HEK293 (cell line): ENCODE data around the gene PPHLN1.

Experiments used
- CTCF ChIP-seq: fragments of 450-650 bp; formaldehyde crosslinking; IDR thresholded peaks from 2 replicates; pipeline ENCODE4 v1.5.1; 2016; ENCODE audit warnings: missing biosample characterization, missing genetic modification characterization
- REST ChIP-seq: fragments of 450-650 bp; formaldehyde crosslinking; IDR thresholded peaks from 2 replicates; pipeline ENCODE4 v1.5.1; 2016; ENCODE audit warnings: missing biosample characterization, missing genetic modification characterization
- SALL2 ChIP-seq: fragments of 450-650 bp; formaldehyde crosslinking; IDR thresholded peaks from 2 replicates; pipeline ENCODE4 v1.5.0; 2017; ENCODE audit warnings: missing biosample characterization, mild to moderate bottlenecking, missing genetic modification characterization, borderline replicate concordance
- SCRT1 ChIP-seq: fragments of 450-650 bp; formaldehyde crosslinking; IDR thresholded peaks from 2 replicates; pipeline ENCODE4 v1.5.1; 2016; ENCODE audit warnings: missing biosample characterization, missing genetic modification characterization, borderline replicate concordance
- ZNF23 ChIP-seq: fragments of 450-650 bp; formaldehyde crosslinking; IDR thresholded peaks from 2 replicates; pipeline ENCODE4 v1.5.1; 2016; ENCODE audit warnings: missing biosample characterization, missing genetic modification characterization, borderline replicate concordance
- ZNF571 ChIP-seq: fragments of 450-650 bp; formaldehyde crosslinking; IDR thresholded peaks from 2 replicates; pipeline ENCODE4 v1.5.0; 2017; ENCODE audit warnings: missing biosample characterization, missing genetic modification characterization
- ZNF639 ChIP-seq: fragments of 450-650 bp; formaldehyde crosslinking; IDR thresholded peaks from 2 replicates; pipeline ENCODE4 v1.5.1; 2016; ENCODE audit warnings: missing biosample characterization, missing genetic modification characterization
- ZNF660 ChIP-seq: fragments of 450-650 bp; IDR thresholded peaks from 2 replicates; pipeline ENCODE4 v1.5.1; 2018; ENCODE audit warnings: missing biosample characterization, mild to moderate bottlenecking, missing genetic modification characterization
- ZNF785 ChIP-seq: fragments of 450-650 bp; formaldehyde crosslinking; IDR thresholded peaks from 2 replicates; pipeline ENCODE4 v1.5.1; 2016; ENCODE audit warnings: missing biosample characterization, missing genetic modification characterization
- TF ChIP-seq, protein P1 (sequence below): sonication (generic); formaldehyde crosslinking; IDR thresholded peaks from 2 replicates; pipeline ENCODE4 v1.8.1; 2022; ENCODE audit warnings: mild to moderate bottlenecking, moderate library complexity, missing genetic modification reagents

DNA sequence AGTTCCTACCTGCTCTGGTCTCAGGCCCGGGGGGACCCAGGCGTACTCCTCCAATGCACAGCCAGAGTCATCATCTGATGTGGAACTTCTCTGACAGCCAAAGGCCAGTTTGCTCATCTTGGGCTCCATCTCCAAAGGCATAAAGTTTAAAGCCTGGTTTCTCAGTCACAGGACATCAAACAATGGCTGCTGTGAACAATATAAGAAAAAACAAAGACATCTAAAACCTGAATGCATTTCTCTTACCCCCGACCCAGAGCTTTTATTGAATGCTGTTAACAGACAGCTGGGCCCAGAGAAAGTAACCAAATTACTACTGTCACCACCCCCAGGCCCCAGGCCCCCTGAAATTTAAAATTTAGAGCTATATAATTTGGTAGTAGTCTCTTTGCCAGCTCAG is 146.4 kb downstream of the PPHLN1 start:
- TF ChIP-seq ZNF571 (tag by site-specific recombination) = no peak
- no peak for TF ChIP-seq SALL2 (tag by site-specific recombination)
- no peak for TF ChIP-seq ZNF23 (tag by site-specific recombination)
- no peak for TF ChIP-seq ZNF639 (tag by site-specific recombination)
- TF ChIP-seq CTCF (tag by site-specific recombination) = no peak
- no peak for TF ChIP-seq SCRT1 (tag by site-specific recombination)
- TF ChIP-seq, protein P1, sequence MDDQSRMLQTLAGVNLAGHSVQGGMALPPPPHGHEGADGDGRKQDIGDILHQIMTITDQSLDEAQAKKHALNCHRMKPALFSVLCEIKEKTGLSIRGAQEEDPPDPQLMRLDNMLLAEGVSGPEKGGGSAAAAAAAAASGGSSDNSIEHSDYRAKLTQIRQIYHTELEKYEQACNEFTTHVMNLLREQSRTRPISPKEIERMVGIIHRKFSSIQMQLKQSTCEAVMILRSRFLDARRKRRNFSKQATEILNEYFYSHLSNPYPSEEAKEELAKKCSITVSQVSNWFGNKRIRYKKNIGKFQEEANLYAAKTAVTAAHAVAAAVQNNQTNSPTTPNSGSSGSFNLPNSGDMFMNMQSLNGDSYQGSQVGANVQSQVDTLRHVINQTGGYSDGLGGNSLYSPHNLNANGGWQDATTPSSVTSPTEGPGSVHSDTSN (CRISPR knock-in tag) = no peak
- no peak for TF ChIP-seq ZNF785 (tag by site-specific recombination)
- TF ChIP-seq ZNF660 = no peak
- no peak for TF ChIP-seq REST (tag by site-specific recombination)
